H1 (cell line): Measurements from ENCODE around the gene JMJD8. TPM values are rescaled to one million over a fixed set of nuclear protein-coding genes. Genes with fewer than 3 reads are reported as not detected.

Source experiments
- CTCF ChIA-PET: fragments of 300-600 bp; sonication (Branson Sonifier 250); formaldehyde crosslinking; loops from one replicate; lab custom pipeline; 2021; ENCODE audit not compliant: partially characterized antibody; lab: Charles Lee
- POLR2A ChIA-PET: fragments of 300-600 bp; sonication (Branson Sonifier 250); formaldehyde crosslinking; loops from one replicate; lab custom pipeline; 2021; ENCODE audit warnings: inconsistent platforms; ENCODE audit not compliant: partially characterized antibody; lab: Charles Lee
- DNase-seq, 2 experiments: peaks; one replicate each; pipeline versions ENCODE4 v3.0.0 to v3.0.0-alpha.2; 2010 to 2022; ENCODE audit warnings: low spot score in 2 of 2, low read depth in 1 of 2, mixed read lengths in 1 of 2
- FAIRE-seq: peaks from 2 replicates; lab custom pipeline; 2011; peaks lifted over from hg19 to GRCh38; lab: Jason Lieb, UNC
- H2AFZ ChIP-seq: 2 replicates; pipeline ENCODE4 v1.8.1; 2012; ENCODE audit warnings: low read length, inconsistent platforms
- H2AK5ac ChIP-seq: 2 replicates; pipeline ENCODE4 v1.6.1; 2013; ENCODE audit warnings: low read depth, low read length
- H2BK120ac ChIP-seq: replicated peaks from 2 replicates; pipeline ENCODE3; 2013; ENCODE audit warnings: low read depth, low read length, inconsistent platforms
- H2BK12ac ChIP-seq: 2 replicates; pipeline ENCODE4 v1.6.1; 2013; ENCODE audit warnings: low read depth, low read length
- H2BK15ac ChIP-seq: 2 replicates; pipeline ENCODE4 v1.6.1; 2013; ENCODE audit warnings: low read length
- H2BK20ac ChIP-seq: 2 replicates; pipeline ENCODE4 v1.6.1; 2013; ENCODE audit warnings: low read length
- H2BK5ac ChIP-seq: 2 replicates; pipeline ENCODE4 v1.6.1; 2013; ENCODE audit warnings: low read depth, low read length
- H3K14ac ChIP-seq: 2 replicates; pipeline ENCODE4 v1.6.1; 2013; ENCODE audit warnings: inconsistent platforms; ENCODE audit not compliant: insufficient read length
- H3K18ac ChIP-seq: 2 replicates; pipeline ENCODE4 v1.6.1; 2013; ENCODE audit warnings: low read length; ENCODE audit errors: extremely low read depth
- H3K23ac ChIP-seq: 2 replicates; pipeline ENCODE4 v1.6.1; 2013; ENCODE audit warnings: inconsistent platforms; ENCODE audit not compliant: insufficient read length
- H3K23me2 ChIP-seq: 2 replicates; pipeline ENCODE4 v1.6.1; 2013; ENCODE audit warnings: low read depth, low read length
- H3K27ac ChIP-seq: 2 replicates; pipeline ENCODE4 v1.6.1; 2011; ENCODE audit warnings: low read depth, low read length, inconsistent platforms
- H3K27me3 ChIP-seq, 4 experiments: replicated peaks in 1 of 4; 1 replicate in 1 of 4; 2 replicates in 3 of 4; pipeline versions ENCODE4 v1.6.1 to v1.8.1; 2011 to 2013; ENCODE audit warnings: low read length in 3 of 4, mild to moderate bottlenecking in 3 of 4, inconsistent platforms in 2 of 4, mixed read lengths in 2 of 4, moderate library complexity in 1 of 4; ENCODE audit not compliant: control insufficient read depth in 3 of 4, insufficient read depth in 3 of 4; ENCODE audit errors: extremely low read depth in 1 of 4
- H3K36me3 ChIP-seq, 4 experiments: 2 replicates each; pipeline versions ENCODE4 v1.6.1 to v1.8.1; 2011 to 2013; ENCODE audit warnings: mild to moderate bottlenecking in 4 of 4, low read length in 3 of 4, moderate library complexity in 2 of 4, control low read depth in 1 of 4, inconsistent platforms in 1 of 4; ENCODE audit not compliant: insufficient read depth in 4 of 4, control insufficient read depth in 2 of 4
- H3K4ac ChIP-seq: replicated peaks from 2 replicates; pipeline ENCODE3; 2013; ENCODE audit warnings: low read length, low read depth, mixed read lengths, inconsistent platforms; ENCODE audit not compliant: insufficient read length
- H3K4me1 ChIP-seq, 4 experiments: replicated peaks in 1 of 4; 1 replicate in 1 of 4; 2 replicates in 3 of 4; pipeline versions ENCODE4 v1.6.1 to v1.8.1; 2011 to 2013; ENCODE audit warnings: low read length in 3 of 4, inconsistent platforms in 2 of 4, mixed read lengths in 1 of 4; ENCODE audit not compliant: insufficient read depth in 4 of 4, control insufficient read depth in 3 of 4
- H3K4me2 ChIP-seq, 2 experiments: 2 replicates each; pipeline versions ENCODE4 v1.6.1 to v1.8.1; 2011 to 2013; ENCODE audit warnings: low read depth in 2 of 2, low read length in 2 of 2, control low read depth in 1 of 2, inconsistent platforms in 1 of 2, mild to moderate bottlenecking in 1 of 2; ENCODE audit not compliant: insufficient read depth in 1 of 2
- H3K4me3 ChIP-seq, 4 experiments: fragments of 200-600, 300-600 bp in 1 of 4; sonication (generic), shearing (Covaris generic), sonication (Bioruptor Twin) in 1 of 4; 2 replicates each; pipeline versions ENCODE4 v1.5.1 to v1.8.1; 2011 to 2016; ENCODE audit warnings: low read length in 4 of 4, low read depth in 3 of 4, control low read depth in 2 of 4, inconsistent platforms in 2 of 4, mild to moderate bottlenecking in 2 of 4, mixed read lengths in 1 of 4, moderate library complexity in 1 of 4; ENCODE audit not compliant: insufficient read depth in 2 of 4; ENCODE audit errors: extremely low read depth in 1 of 4
- H3K56ac ChIP-seq: replicated peaks from 2 replicates; pipeline ENCODE3; 2013; ENCODE audit warnings: low read depth, mild to moderate bottlenecking, mixed read lengths, low read length, inconsistent platforms; ENCODE audit not compliant: insufficient read length
- H3K79me1 ChIP-seq: 2 replicates; pipeline ENCODE4 v1.6.1; 2013; ENCODE audit warnings: low read depth, low read length, control low read depth
- H3K79me2 ChIP-seq, 2 experiments: 2 replicates each; pipeline versions ENCODE4 v1.6.1 to v1.8.1; 2012 to 2013; ENCODE audit warnings: low read length in 2 of 2, mild to moderate bottlenecking in 2 of 2, inconsistent platforms in 1 of 2; ENCODE audit not compliant: insufficient read depth in 2 of 2, control insufficient read depth in 1 of 2
- H3K9ac ChIP-seq, 4 experiments: replicated peaks in 1 of 4; 1 replicate in 1 of 4; 2 replicates in 3 of 4; pipeline versions ENCODE4 v1.6.1 to v1.8.1; 2011 to 2013; ENCODE audit warnings: low read depth in 3 of 4, low read length in 3 of 4, control low read depth in 2 of 4, mild to moderate bottlenecking in 2 of 4, moderate library complexity in 2 of 4, inconsistent platforms in 1 of 4; ENCODE audit errors: extremely low read depth in 1 of 4
- H3K9me3 ChIP-seq, 2 experiments: 2 replicates each; pipeline versions ENCODE4 v1.6.1 to v1.8.1; 2012 to 2013; ENCODE audit warnings: mild to moderate bottlenecking in 2 of 2, moderate library complexity in 2 of 2, control low read depth in 1 of 2, inconsistent platforms in 1 of 2, low read depth in 1 of 2, low read length in 1 of 2, mixed read lengths in 1 of 2; ENCODE audit not compliant: insufficient read depth in 2 of 2
- H4K20me1 ChIP-seq, 2 experiments: replicated peaks in 1 of 2; 2 replicates each; pipeline versions ENCODE3 to v1.8.1; 2011 to 2013; ENCODE audit warnings: inconsistent platforms in 2 of 2, low read length in 2 of 2, mild to moderate bottlenecking in 1 of 2; ENCODE audit not compliant: insufficient read depth in 2 of 2, control insufficient read depth in 1 of 2
- H4K5ac ChIP-seq: 2 replicates; pipeline ENCODE4 v1.6.1; 2013; ENCODE audit warnings: low read length, low read depth, mixed read lengths, inconsistent platforms; ENCODE audit not compliant: insufficient read length
- H4K8ac ChIP-seq: 2 replicates; pipeline ENCODE4 v1.8.0; 2013; ENCODE audit warnings: mild to moderate bottlenecking, moderate library complexity, low read length, inconsistent platforms; ENCODE audit not compliant: insufficient read depth; ENCODE audit errors: extremely low read depth
- H4K91ac ChIP-seq: replicated peaks from 2 replicates; pipeline ENCODE3; 2013; ENCODE audit warnings: low read length, mixed read lengths, inconsistent platforms; ENCODE audit not compliant: insufficient read length
- CHD2 ChIP-seq: IDR thresholded peaks from 2 replicates; pipeline ENCODE4 v1.6.1; 2012; ENCODE audit warnings: low read length, improper control_type of control experiment
- CREB1 ChIP-seq: IDR thresholded peaks from 2 replicates; pipeline ENCODE4 v1.6.1; 2012; ENCODE audit warnings: inconsistent platforms
- GTF2F1 ChIP-seq: IDR thresholded peaks from 2 replicates; pipeline ENCODE4 v1.6.1; 2012; ENCODE audit warnings: low read depth, low read length, improper control_type of control experiment, borderline replicate concordance
- KDM4A ChIP-seq: IDR thresholded peaks from one replicate; pipeline ENCODE4 v1.7.1; 2012; ENCODE audit warnings: low read depth, mild to moderate bottlenecking, moderate library complexity, low read length, inconsistent platforms; ENCODE audit not compliant: severe bottlenecking
- POLR2A ChIP-seq, 2 experiments: IDR thresholded peaks; 1 replicate in 1 of 2; 2 replicates in 1 of 2; pipeline ENCODE4 v1.6.1; 2011; ENCODE audit warnings: low read depth in 2 of 2, low read length in 2 of 2, mild to moderate bottlenecking in 2 of 2; ENCODE audit errors: control extremely low read depth in 1 of 2
- SIN3A ChIP-seq, 2 experiments: IDR thresholded peaks in 1 of 2; conservative IDR thresholded peaks in 1 of 2; 2 replicates each; pipeline ENCODE4 v1.6.1; 2011 to 2012; ENCODE audit warnings: low read length in 2 of 2, improper control_type of control experiment in 1 of 2, low read depth in 1 of 2, mild to moderate bottlenecking in 1 of 2
- TAF1 ChIP-seq: IDR thresholded peaks from 2 replicates; pipeline ENCODE4 v1.6.1; 2011; ENCODE audit warnings: mild to moderate bottlenecking, low read depth, low read length
- TBP ChIP-seq: IDR thresholded peaks from 2 replicates; pipeline ENCODE4 v1.6.1; 2011; ENCODE audit warnings: low read depth, low read length, improper control_type of control experiment
- WGBS, 2 experiments: shearing (Covaris generic) in 1 of 2; methylation state at CpG; one replicate each; pipeline versions ENCODE4 v1.1.6 to v1.1.7; 2013 to 2015; ENCODE audit warnings: low lambda C conversion rate in 2 of 2, mixed read lengths in 2 of 2, inconsistent platforms in 1 of 2, low coverage in 1 of 2, missing lambda C conversion rate in 1 of 2; ENCODE audit not compliant: insufficient replicate concordance in 2 of 2, insufficient coverage in 1 of 2, insufficient read length in 1 of 2; ENCODE audit errors: extremely low coverage in 1 of 2, missing lambda C conversion rate in 1 of 2; 5-methylcytosine and 5-hydroxymethylcytosine counted together
- long read RNA-seq, 2 experiments: library from RNA in 1 of 2; library from capped mRNA in 1 of 2; stranded (forward); transcript quantifications; one replicate each; pipeline ENCODE4 v2.0.0, GENCODE V29; 2021; ENCODE audit warnings: inconsistent platforms in 1 of 2
- polyA minus RNA-seq, 3 experiments: library from RNA; depleted of rRNA, polyadenylated mRNA; stranded (reverse); fragments of >200 nt; gene quantifications; 1 replicate in 2 of 3; 2 replicates in 1 of 3; pipeline ENCODE4 v1.2.3, GENCODE V29; 2011
- polyA plus RNA-seq, 7 experiments: library from polyadenylated mRNA; depleted of rRNA in 3 of 7; stranded (reverse) in 5 of 7; unstranded in 2 of 7; fragments of >200 nt in 5 of 7; fragments of 200-250 nt in 2 of 7; gene quantifications; 1 replicate in 5 of 7; 2 replicates in 1 of 7; 4 replicates in 1 of 7; pipeline versions ENCODE4 v1.2.1 to v1.2.3, GENCODE V29; 2011 to 2013; ENCODE audit warnings: missing spikeins in 2 of 7, mixed read lengths in 2 of 7
- total RNA-seq: library from RNA; stranded (reverse); fragmentation: NEBNext Ultra II Directional; extraction: Animal tissue kit (Norgen Biotek cat#: 25700); gene quantifications from 2 replicates; pipeline ENCODE4 v1.2.1, GENCODE V29; 2021

JMJD8 gene
- total RNA-seq, result 46.4 and 49.0 TPM in 2 replicates
- polyA plus RNA-seq (2011; rRNA removed), result 87.4 and 127 TPM in 2 replicates
- polyA plus RNA-seq (2011; cell fraction: cytosol; rRNA removed), result 72.6 TPM
- 139 TPM for polyA plus RNA-seq (2011; cell fraction: nucleus; rRNA removed)
- polyA plus RNA-seq (2012, experiment 1 of 2), result 27.9 to 60.1 TPM (median 58.0 TPM) in 4 replicates
- 50.5 TPM for polyA plus RNA-seq (2012, experiment 2 of 2)
- 47.0 TPM for polyA plus RNA-seq (2013, experiment 1 of 2)
- 52.1 TPM for polyA plus RNA-seq (2013, experiment 2 of 2)
- polyA minus RNA-seq (2011; rRNA and poly(A)+ RNA removed), result 17.3 and 27.7 TPM in 2 replicates
- polyA minus RNA-seq (2011; cell fraction: cytosol; rRNA and poly(A)+ RNA removed), result 25.0 TPM
- 49.3 TPM for polyA minus RNA-seq (2011; cell fraction: nucleus; rRNA and poly(A)+ RNA removed)
- long read RNA-seq, experiment 1, transcript JMJD8-209 (8 exons, 2,205 nt), result minor isoform, 5 of 67 reads
- long read RNA-seq, experiment 1, transcript JMJD8-201 (9 exons, 2,038 nt), result major isoform, 12 of 67 reads
- long read RNA-seq, experiment 1, partial matches to known transcripts, result 8 of 67 reads
- long read RNA-seq, experiment 1, other reads (novel, unspliced or antisense), result 37 of 67 reads
- long read RNA-seq, experiment 2, partial matches to known transcripts, result 0 of 4 reads
- long read RNA-seq, experiment 2, other reads (novel, unspliced or antisense), result 4 of 4 reads

DNA sequence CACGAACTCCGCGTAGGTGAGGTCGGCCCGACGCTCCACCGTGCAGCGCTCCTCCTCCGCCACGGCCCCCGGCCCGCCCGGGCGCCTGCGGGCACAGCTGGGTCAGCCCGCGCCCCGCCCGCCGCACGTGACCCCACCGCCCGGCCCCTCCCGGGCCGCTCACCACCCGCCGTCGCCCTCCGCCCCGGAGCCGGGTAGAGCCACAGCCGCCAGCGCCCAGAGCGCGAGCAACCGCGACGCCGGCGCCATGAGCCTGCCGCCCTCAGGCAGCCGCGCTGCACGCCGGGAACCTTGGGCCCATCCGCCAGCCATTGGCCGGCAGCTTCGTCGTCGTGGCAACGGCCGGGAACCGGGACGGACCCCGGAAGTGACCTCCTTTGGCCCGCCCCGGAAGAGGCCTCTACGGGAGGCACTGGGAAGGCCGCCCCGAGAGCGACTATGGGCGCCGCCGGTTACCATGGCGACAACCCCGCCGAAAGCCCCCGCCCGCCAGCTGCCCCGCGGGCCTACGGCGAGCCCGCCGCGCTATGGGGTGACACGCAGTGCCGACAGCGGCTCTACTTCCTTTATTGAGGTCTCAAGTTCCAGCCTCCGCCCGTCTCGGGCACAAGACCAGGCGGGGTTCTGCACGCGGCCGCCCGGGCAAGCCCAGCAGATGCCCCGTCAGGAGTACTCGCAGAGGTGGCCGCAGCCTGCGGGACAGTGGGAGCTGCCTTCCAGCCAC lies at the start of gene JMJD8:
Gene JMJD8 (minus strand): TSS at position 264 of the 724 bp plus-strand sequence. CDS start 15 bp downstream, at position 249.
- no peak for FAIRE-seq
- Histone ChIP-seq H2AK5ac (no peak within 1 kb of the TSS; the same call in 1 of the 2 replicates), H3K4me3 (peak within 1 kb of the TSS; percentile 62 to 81 (median 74)), H3K23me2 (peaks cover 13% of the 10 kb centered on the region; the same call in 1 of the 2 replicates), H4K5ac (peak within 1 kb of the TSS; percentile 60), H3K4me2 (peak within 1 kb of the TSS; percentile 63 to 95), H3K79me1 (peaks cover 7% of the 10 kb centered on the region), H2BK20ac (no peak within 1 kb of the TSS), H4K20me1 (peaks cover 4 to 35% of the 10 kb centered on the region in 2 experiments), H2BK12ac (peak within 1 kb of the TSS; percentile 80; the same call in 1 of the 2 replicates), H3K9ac (peak within 1 kb of the TSS; percentile 62 to 94 (median 76)), H2BK15ac (no peak within 1 kb of the TSS), H3K4ac (peak within 1 kb of the TSS; percentile 91), H3K56ac (peak within 1 kb of the TSS; percentile 46), H3K27me3 (no peaks in the 10 kb centered on the region; a peak in 1 of 7 replicates), H3K14ac (no peak within 1 kb of the TSS), H4K8ac (peak within 1 kb of the TSS; percentile 80), H2BK5ac (peak within 1 kb of the TSS; percentile 87; the same call in 1 of the 2 replicates), H3K18ac (peak within 1 kb of the TSS; percentile 78), H4K91ac (peak within 1 kb of the TSS; percentile 98), H3K23ac (no peak within 1 kb of the TSS), H3K9me3 (no peaks in the 10 kb centered on the region), H3K4me1 (peaks cover 0 to 18% (median 13%) of the 10 kb centered on the region in 4 experiments; a peak in 5 of 7 replicates), H2BK120ac (no peak within 1 kb of the TSS), H3K79me2 (peaks cover 0 to 12% of the 10 kb centered on the region in 2 experiments; a peak in 1 of 4 replicates), H2AFZ (no peak within 1 kb of the TSS), H3K27ac (peak within 1 kb of the TSS; percentile 73), H3K36me3 (peaks cover 4 to 28% (median 15%) of the 10 kb centered on the region in 4 experiments; a peak in 7 of 8 replicates)
- peak; percentile 81 to 98 for DNase-seq
- 21% methylated on average over 41 of the region's 91 CpGs; no CpG with 5 or more reads in 1 of the 2 experiments for WGBS, 2 experiments
- CTCF ChIA-PET, result interaction anchor here (1.2 kb wide), 2 partner anchors 17 to 36 kb away, joined by 4 to 5 read pairs; partner anchors contain the start of gene RHOT2
- POLR2A ChIA-PET, result interaction anchor here (0.6 to 13.3 kb wide), 18 partner anchors 9 to 456 kb away, joined by 3 to 214 read pairs (median 4); partner anchors contain the start of genes ANTKMT, CHTF18, HAGHL and METRN
- TF ChIP-seq CREB1 (peak; percentile 80), SIN3A (conservative IDR thresholded peaks at IDR 0.05 in 1 of 2, IDR thresholded peaks at IDR 0.05 in 1 of 2; ENCODE audit: low read depth in 1 of 2, low read length in 2 of 2) (peak in 1 of 2 experiments; percentile 96; a peak in 2 of 4 replicates), GTF2F1 (peak; percentile 14; the same call in 1 of the 2 replicates), KDM4A (no peak), TBP (peak; percentile 80), POLR2A (IDR thresholded peaks at IDR 0.05; ENCODE audit: control extremely low read depth in 1 of 2, low read depth in 2 of 2, low read length in 2 of 2) (peak in 1 of 2 experiments; percentile 92; a peak in 2 of 3 replicates), CHD2 (peak; percentile 60; the same call in 1 of the 2 replicates), TAF1 (peak; percentile 92)
